CD14-positive monocyte (primary cell): ENCODE results near the gene VPS37B. TPM values are rescaled to one million over a fixed set of nuclear protein-coding genes. Genes with fewer than 3 reads are reported as not detected.

Experiments used
- DNase-seq, 3 donors: peaks; one replicate each; pipeline ENCODE4 v3.0.0-alpha.2; 2011 to 2022
- H2AFZ ChIP-seq: 2 replicates; pipeline ENCODE4 v1.6.0; 2012; ENCODE audit warnings: mild to moderate bottlenecking, low read depth, low read length, inconsistent platforms; ENCODE audit not compliant: insufficient read depth, poor library complexity, severe bottlenecking
- H3K27ac ChIP-seq, 2 donors: 1 replicate in 1 of 2; 2 replicates in 1 of 2; pipeline ENCODE4 v1.5.1; 2012 to 2013; ENCODE audit warnings: low read length in 2 of 2, control low read depth in 1 of 2, inconsistent platforms in 1 of 2, low read depth in 1 of 2, mild to moderate bottlenecking in 1 of 2
- H3K27me3 ChIP-seq, 2 donors: one replicate each; pipeline versions ENCODE4 v1.6.0 to v1.6.1; 2011 to 2013; ENCODE audit warnings: low read length in 2 of 2; ENCODE audit not compliant: control insufficient read depth in 2 of 2, insufficient read depth in 2 of 2
- H3K36me3 ChIP-seq, 2 donors: replicated peaks in 1 of 2; 1 replicate in 1 of 2; 2 replicates in 1 of 2; pipeline versions ENCODE4 v1.5.1 to v1.6.1; 2012 to 2013; ENCODE audit warnings: low read length in 2 of 2, control low read depth in 1 of 2, inconsistent platforms in 1 of 2, mild to moderate bottlenecking in 1 of 2; ENCODE audit not compliant: insufficient read depth in 2 of 2, control insufficient read depth in 1 of 2
- H3K4me1 ChIP-seq, 2 donors: 1 replicate in 1 of 2; 2 replicates in 1 of 2; pipeline versions ENCODE4 v1.5.1 to v1.6.1; 2012 to 2013; ENCODE audit warnings: low read length in 2 of 2, control low read depth in 1 of 2, inconsistent platforms in 1 of 2, mild to moderate bottlenecking in 1 of 2, moderate library complexity in 1 of 2; ENCODE audit not compliant: insufficient read depth in 2 of 2, control insufficient read depth in 1 of 2
- H3K4me2 ChIP-seq: replicated peaks from 2 replicates; pipeline ENCODE3; 2012; ENCODE audit warnings: low read length, moderate library complexity, mild to moderate bottlenecking; ENCODE audit not compliant: poor library complexity, severe bottlenecking; ENCODE audit errors: extremely low read depth
- H3K4me3 ChIP-seq, 3 experiments: fragments of 200-600 bp in 1 of 3; sonication (generic) in 1 of 3; replicated peaks in 1 of 3; 1 replicate in 2 of 3; 2 replicates in 1 of 3; pipeline ENCODE4 v1.5.1; 2011 to 2013; ENCODE audit warnings: low read length in 3 of 3, mild to moderate bottlenecking in 3 of 3, control low read depth in 2 of 3, low read depth in 2 of 3, inconsistent platforms in 1 of 3, moderate library complexity in 1 of 3
- H3K79me2 ChIP-seq: 2 replicates; pipeline ENCODE4 v1.6.0; 2012; ENCODE audit warnings: mild to moderate bottlenecking, control low read depth, inconsistent platforms, low read length, moderate library complexity; ENCODE audit not compliant: insufficient read depth
- H3K9ac ChIP-seq: 2 replicates; pipeline ENCODE4 v1.6.0; 2017; ENCODE audit warnings: low read length, mild to moderate bottlenecking; ENCODE audit not compliant: insufficient read depth, poor library complexity, severe bottlenecking
- H3K9me3 ChIP-seq, 2 donors: replicated peaks in 1 of 2; 1 replicate in 1 of 2; 2 replicates in 1 of 2; pipeline versions ENCODE4 v1.5.1 to v1.6.1; 2012 to 2013; ENCODE audit warnings: low read length in 2 of 2, control low read depth in 1 of 2; ENCODE audit not compliant: control insufficient read depth in 1 of 2, insufficient read depth in 1 of 2
- H4K20me1 ChIP-seq: 2 replicates; pipeline ENCODE4 v1.6.0; 2012; ENCODE audit warnings: mild to moderate bottlenecking, low read length, control low read depth, moderate library complexity; ENCODE audit not compliant: insufficient read depth
- H3K27ac Mint-ChIP-seq, 7 donors: one replicate each; pipeline ENCODE4 v1.8.0; 2020; ENCODE audit warnings: mild to moderate bottlenecking in 7 of 7, mixed read lengths in 7 of 7, moderate library complexity in 6 of 7, inconsistent platforms in 2 of 7
- H3K27me3 Mint-ChIP-seq, 3 donors: one replicate each; pipeline ENCODE4 v1.8.0; 2021 to 2022; ENCODE audit warnings: low read depth in 3 of 3, mild to moderate bottlenecking in 3 of 3, mixed read lengths in 3 of 3, moderate library complexity in 3 of 3, inconsistent platforms in 1 of 3
- H3K36me3 Mint-ChIP-seq, 2 donors: one replicate each; pipeline ENCODE4 v1.8.0; 2020; ENCODE audit warnings: mixed read lengths in 2 of 2, inconsistent platforms in 1 of 2, mild to moderate bottlenecking in 1 of 2
- H3K4me1 Mint-ChIP-seq: one replicate; pipeline ENCODE4 v1.8.0; 2020; ENCODE audit warnings: mild to moderate bottlenecking, mixed read lengths
- H3K4me3 Mint-ChIP-seq, 2 donors: one replicate each; pipeline ENCODE4 v1.8.0; 2020; ENCODE audit warnings: mild to moderate bottlenecking in 2 of 2, mixed read lengths in 2 of 2, moderate library complexity in 1 of 2
- H3K9me3 Mint-ChIP-seq, 7 donors: one replicate each; pipeline ENCODE4 v1.8.0; 2020 to 2022; ENCODE audit warnings: mixed read lengths in 7 of 7, mild to moderate bottlenecking in 6 of 7, moderate library complexity in 6 of 7, inconsistent platforms in 2 of 7
- CTCF ChIP-seq: fragments of 200-600 bp; IDR thresholded peaks from one replicate; pipeline ENCODE4 v1.8.0; 2022; ENCODE audit warnings: antibody characterized with exemption, mild to moderate bottlenecking
- WGBS: methylation state at CpG from one replicate; pipeline ENCODE4 v1.1.5; 2013; ENCODE audit warnings: missing lambda C conversion rate; ENCODE audit not compliant: insufficient coverage; 5-methylcytosine and 5-hydroxymethylcytosine counted together
- intact Hi-C, 2 donors: fragments of 100-400 bp; cut with micrococcal nuclease; formaldehyde crosslinking; loops; one replicate each; pipeline versions ENCODE4 v1.15.0 to v1.15.1; 2023
- polyA plus RNA-seq, 3 donors: library from polyadenylated mRNA; depleted of rRNA in 1 of 3; unstranded in 2 of 3; stranded (reverse) in 1 of 3; fragments of 300-500 nt in 2 of 3; fragments of >200 nt in 1 of 3; fragmentation: Illumina TruSeq in 2 of 3; gene quantifications; 1 replicate in 2 of 3; 2 replicates in 1 of 3; pipeline ENCODE4 v1.2.3, GENCODE V29; 2012 to 2021

The VPS37B gene
- polyA plus RNA-seq, 3 donors = 12.3 to 34.3 (median 16.4) TPM

GRCh38 chr12:122895320-122895703 is 612 bp downstream of the VPS37B start:
- peaks cover 67% of the 10 kb centered on the region for H3K4me1 Mint-ChIP-seq
- peak overlapping the region; percentile 72 for H2AFZ ChIP-seq

More at GRCh38 chr12:122895320-122895703, 612 bp downstream of the VPS37B start:
- Histone ChIP-seq H3K9ac (peak overlapping the region; percentile 98), H3K27me3 (peaks cover 0 to 3% of the 10 kb centered on the region in 2 donors), H3K9me3 (peaks cover 0 to 3% of the 10 kb centered on the region in 2 donors), H4K20me1 (peaks cover 47% of the 10 kb centered on the region), H3K79me2 (peaks cover 53% of the 10 kb centered on the region), H3K27ac (peak overlapping the region; percentile 82 to 99), H3K4me1 (peaks cover 66 to 71% of the 10 kb centered on the region in 2 donors), H3K36me3 (no peaks in the 10 kb centered on the region), H3K4me2 (peak overlapping the region; percentile 92), H3K4me3 (peak overlapping the region; percentile 89 to 99 (median 98))
- WGBS = under 1% methylated on average over 9 of the region's 9 CpGs
- TF ChIP-seq CTCF = no peak
- Mint-ChIP-seq H3K27ac (peak overlapping the region; percentile 90 to 99 (median 96)), H3K4me3 (peak overlapping the region; percentile 96 to 97), H3K36me3 (peaks cover 8 to 14% of the 10 kb centered on the region in 2 donors), H3K9me3 (peaks cover 3 to 9% (median 6%) of the 10 kb centered on the region in 7 donors), H3K27me3 (peaks cover 0 to 9% (median 6%) of the 10 kb centered on the region in 3 donors)
- DNase-seq = peak in 1 of 3 donors; percentile 36
- intact Hi-C loops = no loop called here
